Activated naive CD8-positive, alpha-beta T cell (primary cell): ENCODE data around the gene TEKTIP1.

Experiments used
- H3K27ac Mint-ChIP-seq: one replicate; pipeline ENCODE4 v1.8.0; 2021; ENCODE audit warnings: mixed read lengths
- H3K27me3 Mint-ChIP-seq: one replicate; pipeline ENCODE4 v1.8.0; 2021; ENCODE audit warnings: mixed read lengths
- H3K36me3 Mint-ChIP-seq: one replicate; pipeline ENCODE4 v1.8.0; 2021; ENCODE audit warnings: mixed read lengths
- H3K4me1 Mint-ChIP-seq: one replicate; pipeline ENCODE4 v1.8.0; 2021; ENCODE audit warnings: low read depth, mixed read lengths
- H3K4me3 Mint-ChIP-seq: one replicate; pipeline ENCODE4 v1.8.0; 2021; ENCODE audit warnings: mild to moderate bottlenecking, mixed read lengths
- H3K9me3 Mint-ChIP-seq: one replicate; pipeline ENCODE4 v1.8.0; 2021; ENCODE audit warnings: low read depth, mixed read lengths

Gene TEKTIP1

DNA sequence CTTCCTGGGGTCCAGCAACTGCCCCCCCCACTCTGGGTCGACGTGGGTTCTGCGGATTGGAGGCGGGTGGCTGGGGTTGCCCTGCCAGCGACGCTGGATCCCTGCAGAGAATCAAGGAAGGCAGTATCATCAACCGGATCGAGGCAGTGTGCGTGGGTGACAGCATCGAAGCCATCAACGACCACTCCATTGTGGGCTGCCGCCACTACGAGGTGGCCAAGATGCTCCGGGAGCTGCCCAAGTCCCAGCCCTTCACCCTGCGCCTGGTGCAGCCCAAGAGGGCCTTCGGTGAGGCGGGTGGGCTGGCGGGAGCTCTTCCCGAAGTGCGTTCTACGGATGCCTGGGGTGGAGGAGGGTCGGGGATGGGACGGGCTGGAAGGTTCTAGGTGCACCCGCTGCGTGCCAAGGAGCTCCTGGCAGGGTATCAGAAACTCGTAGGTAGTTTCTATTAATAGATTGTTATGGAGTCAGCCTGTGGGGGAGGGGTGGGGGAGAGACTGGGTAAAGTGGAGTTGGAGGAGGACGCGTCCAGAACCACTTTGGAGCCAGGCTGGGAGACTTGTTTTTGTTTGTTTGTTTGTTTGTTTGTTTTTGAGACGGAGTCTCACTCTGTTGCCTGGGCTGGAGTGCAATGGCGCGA, 47.9 kb downstream of the TEKTIP1 start:
- Mint-ChIP-seq H3K4me1 (peaks cover 3% of the 10 kb centered on the region), H3K9me3 (no peaks in the 10 kb centered on the region), H3K4me3 (no peak overlapping the region), H3K36me3 (peaks cover 2% of the 10 kb centered on the region), H3K27ac (no peak overlapping the region), H3K27me3 (no peaks in the 10 kb centered on the region)

DNA sequence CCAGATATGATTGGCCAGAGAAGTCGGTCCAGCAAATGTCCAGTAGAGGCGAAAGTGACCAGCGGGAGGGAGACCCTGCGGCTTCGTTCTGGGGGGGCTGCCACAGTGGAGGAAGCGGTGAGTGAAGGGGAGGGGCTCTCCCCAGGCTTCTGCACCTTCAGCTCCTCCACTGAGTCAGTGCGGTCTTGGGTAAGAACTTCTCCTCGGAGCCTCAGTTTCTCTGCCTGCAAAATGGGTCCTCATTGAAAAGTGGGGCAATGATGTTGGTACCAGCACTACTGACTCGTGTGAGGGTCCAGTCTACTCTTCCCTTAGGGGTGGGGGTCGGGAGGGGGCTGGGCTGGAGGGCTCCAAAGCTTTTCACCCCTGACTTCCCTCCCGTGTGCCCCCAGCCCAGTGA, 50.5 kb downstream of the TEKTIP1 start:
- no peak overlapping the region for H3K27ac Mint-ChIP-seq
- H3K9me3 Mint-ChIP-seq = no peaks in the 10 kb centered on the region
- H3K4me1 Mint-ChIP-seq = peaks cover 3% of the 10 kb centered on the region
- no peak overlapping the region for H3K4me3 Mint-ChIP-seq
- no peaks in the 10 kb centered on the region for H3K27me3 Mint-ChIP-seq
- H3K36me3 Mint-ChIP-seq = peaks cover 2% of the 10 kb centered on the region

GRCh38 chr19:3589949-3590348, 51.0 kb downstream of the TEKTIP1 start:
- H3K4me3 Mint-ChIP-seq = no peak overlapping the region
- H3K36me3 Mint-ChIP-seq = peaks cover 4% of the 10 kb centered on the region
- no peaks in the 10 kb centered on the region for H3K27me3 Mint-ChIP-seq
- H3K9me3 Mint-ChIP-seq = no peaks in the 10 kb centered on the region
- peaks cover 3% of the 10 kb centered on the region for H3K4me1 Mint-ChIP-seq
- H3K27ac Mint-ChIP-seq = no peak overlapping the region

DNA sequence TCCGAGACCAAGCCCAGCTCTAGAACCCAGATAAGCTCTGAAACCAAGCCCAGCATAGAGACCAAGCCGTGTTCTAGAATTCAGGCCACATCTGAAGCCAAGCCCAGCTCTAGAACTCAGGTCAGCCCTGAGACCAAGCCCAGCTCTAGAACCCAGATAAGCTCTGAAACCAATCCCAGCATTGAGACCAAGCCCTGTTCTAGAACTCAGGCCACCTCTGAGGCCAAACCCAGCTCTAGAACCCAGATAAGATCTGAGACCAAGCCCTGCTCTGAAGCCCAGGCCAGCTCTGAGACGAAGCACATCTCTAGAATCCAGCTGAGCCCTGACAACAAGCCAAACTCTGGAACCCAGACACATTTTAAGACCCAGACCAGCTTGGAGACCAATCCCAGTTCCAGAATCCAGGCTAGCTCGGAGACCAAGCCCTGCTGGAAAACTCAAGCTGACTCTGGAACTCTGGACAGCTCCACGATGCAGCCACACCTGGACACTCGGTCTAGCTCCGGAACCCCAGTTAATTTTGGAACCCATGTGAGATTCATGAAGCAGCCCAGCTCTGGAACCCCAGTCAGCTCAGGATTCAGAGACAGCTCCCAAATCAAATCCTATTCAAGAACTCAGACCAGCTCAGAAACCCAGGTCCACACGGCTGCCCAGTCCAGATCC, 52.2 kb downstream of the TEKTIP1 start:
- Mint-ChIP-seq H3K9me3 (no peaks in the 10 kb centered on the region), H3K4me3 (no peak overlapping the region), H3K27me3 (no peaks in the 10 kb centered on the region), H3K4me1 (peaks cover 3% of the 10 kb centered on the region), H3K27ac (no peak overlapping the region), H3K36me3 (peaks cover 4% of the 10 kb centered on the region)

GRCh38 chr19:3591876-3592613, 53.1 kb downstream of the TEKTIP1 start:
- Mint-ChIP-seq H3K4me1 (peaks cover 3% of the 10 kb centered on the region), H3K27ac (no peak overlapping the region), H3K4me3 (no peak overlapping the region), H3K27me3 (no peaks in the 10 kb centered on the region), H3K36me3 (peaks cover 4% of the 10 kb centered on the region), H3K9me3 (no peaks in the 10 kb centered on the region)

- Mint-ChIP-seq H3K36me3 (peaks cover 4% of the 10 kb centered on the region), H3K27ac (no peak overlapping the region)
Measured at GRCh38 chr19:3593156-3593555, 54.2 kb downstream of the TEKTIP1 start.

More at GRCh38 chr19:3593156-3593555, 54.2 kb downstream of the TEKTIP1 start:
- no peaks in the 10 kb centered on the region for H3K27me3 Mint-ChIP-seq
- H3K4me1 Mint-ChIP-seq = peaks cover 3% of the 10 kb centered on the region
- no peak overlapping the region for H3K4me3 Mint-ChIP-seq
- H3K9me3 Mint-ChIP-seq = no peaks in the 10 kb centered on the region
